Measurements from ENCODE around the gene IFRD1.
A peak's percentile ranks its signal among the peaks of the same experiment; 100 is the strongest.

The IFRD1 gene

DNA sequence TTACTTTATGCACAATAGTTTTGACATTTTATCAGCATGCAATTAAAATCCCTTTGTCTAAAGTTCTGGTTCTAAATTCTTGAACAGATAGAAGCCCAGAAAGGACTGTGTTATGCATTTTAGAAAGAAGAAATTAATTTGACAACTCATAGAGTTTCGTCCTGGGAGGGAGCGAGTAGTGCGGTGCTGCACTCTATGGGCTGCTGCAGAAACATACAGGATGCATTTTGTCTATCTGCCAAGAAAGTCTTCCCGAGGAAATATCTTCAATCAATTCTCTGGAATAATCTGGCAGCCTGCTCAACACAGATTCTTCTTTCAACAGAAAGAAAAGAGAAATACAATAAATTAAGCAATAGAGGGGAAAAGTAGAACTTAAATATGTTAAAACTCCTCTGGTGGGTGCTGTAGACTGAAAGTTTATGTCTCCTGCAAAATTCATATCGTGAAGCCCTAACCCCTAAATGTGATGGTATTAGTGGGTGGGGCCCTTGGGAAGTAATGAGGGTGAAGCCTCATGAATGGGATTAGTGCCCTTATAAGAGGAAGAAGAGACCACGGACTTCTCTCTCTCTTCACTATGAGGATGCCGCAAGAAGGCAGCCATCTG lies 39.0 kb upstream of the IFRD1 start:
- no peaks in the 10 kb centered on the region for H3K36me3 Mint-ChIP-seq (ENCODE audit: low read depth)
- no peaks in the 10 kb centered on the region for H3K9me3 Mint-ChIP-seq
- no peak overlapping the region for H3K4me3 Mint-ChIP-seq
- TF ChIP-seq, protein P1, sequence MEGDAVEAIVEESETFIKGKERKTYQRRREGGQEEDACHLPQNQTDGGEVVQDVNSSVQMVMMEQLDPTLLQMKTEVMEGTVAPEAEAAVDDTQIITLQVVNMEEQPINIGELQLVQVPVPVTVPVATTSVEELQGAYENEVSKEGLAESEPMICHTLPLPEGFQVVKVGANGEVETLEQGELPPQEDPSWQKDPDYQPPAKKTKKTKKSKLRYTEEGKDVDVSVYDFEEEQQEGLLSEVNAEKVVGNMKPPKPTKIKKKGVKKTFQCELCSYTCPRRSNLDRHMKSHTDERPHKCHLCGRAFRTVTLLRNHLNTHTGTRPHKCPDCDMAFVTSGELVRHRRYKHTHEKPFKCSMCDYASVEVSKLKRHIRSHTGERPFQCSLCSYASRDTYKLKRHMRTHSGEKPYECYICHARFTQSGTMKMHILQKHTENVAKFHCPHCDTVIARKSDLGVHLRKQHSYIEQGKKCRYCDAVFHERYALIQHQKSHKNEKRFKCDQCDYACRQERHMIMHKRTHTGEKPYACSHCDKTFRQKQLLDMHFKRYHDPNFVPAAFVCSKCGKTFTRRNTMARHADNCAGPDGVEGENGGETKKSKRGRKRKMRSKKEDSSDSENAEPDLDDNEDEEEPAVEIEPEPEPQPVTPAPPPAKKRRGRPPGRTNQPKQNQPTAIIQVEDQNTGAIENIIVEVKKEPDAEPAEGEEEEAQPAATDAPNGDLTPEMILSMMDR (IDR thresholded peaks at IDR 0.05; ENCODE audit: unreplicated experiment in 3 of 3), result peak; percentile 68 to 79 (median 76)
- peak overlapping the region in 1 of 3 experiments; percentile 15 for H3K27ac Mint-ChIP-seq
- peaks cover 22% of the 10 kb centered on the region for H3K4me1 Mint-ChIP-seq
- H3K27me3 Mint-ChIP-seq (ENCODE audit: low read depth), result peaks cover 10% of the 10 kb centered on the region

GRCh38 chr7:112414855-112415490 lies 35.3 kb upstream of the IFRD1 start:
- TF ChIP-seq, protein P1 (IDR thresholded peaks at IDR 0.05; ENCODE audit: unreplicated experiment in 3 of 3), result peak; percentile 52 to 59 (median 55)
- no peak overlapping the region for H3K4me3 Mint-ChIP-seq
- peaks cover 16% of the 10 kb centered on the region for H3K4me1 Mint-ChIP-seq
- H3K27me3 Mint-ChIP-seq (ENCODE audit: low read depth), result no peaks in the 10 kb centered on the region
- peaks cover 4% of the 10 kb centered on the region for H3K36me3 Mint-ChIP-seq (ENCODE audit: low read depth)
- peaks cover 7% of the 10 kb centered on the region for H3K9me3 Mint-ChIP-seq
- no peak overlapping the region for H3K27ac Mint-ChIP-seq

GRCh38 chr7:112416127-112416526 lies 34.1 kb upstream of the IFRD1 start:
- peaks cover 4% of the 10 kb centered on the region for H3K36me3 Mint-ChIP-seq (ENCODE audit: low read depth)
- H3K9me3 Mint-ChIP-seq, result peaks cover 7% of the 10 kb centered on the region
- TF ChIP-seq, protein P1 (IDR thresholded peaks at IDR 0.05; ENCODE audit: unreplicated experiment in 3 of 3), result no peak
- no peaks in the 10 kb centered on the region for H3K27me3 Mint-ChIP-seq (ENCODE audit: low read depth)
- H3K4me3 Mint-ChIP-seq, result no peak overlapping the region
- H3K4me1 Mint-ChIP-seq, result peaks cover 12% of the 10 kb centered on the region
- H3K27ac Mint-ChIP-seq, result no peak overlapping the region

DNA sequence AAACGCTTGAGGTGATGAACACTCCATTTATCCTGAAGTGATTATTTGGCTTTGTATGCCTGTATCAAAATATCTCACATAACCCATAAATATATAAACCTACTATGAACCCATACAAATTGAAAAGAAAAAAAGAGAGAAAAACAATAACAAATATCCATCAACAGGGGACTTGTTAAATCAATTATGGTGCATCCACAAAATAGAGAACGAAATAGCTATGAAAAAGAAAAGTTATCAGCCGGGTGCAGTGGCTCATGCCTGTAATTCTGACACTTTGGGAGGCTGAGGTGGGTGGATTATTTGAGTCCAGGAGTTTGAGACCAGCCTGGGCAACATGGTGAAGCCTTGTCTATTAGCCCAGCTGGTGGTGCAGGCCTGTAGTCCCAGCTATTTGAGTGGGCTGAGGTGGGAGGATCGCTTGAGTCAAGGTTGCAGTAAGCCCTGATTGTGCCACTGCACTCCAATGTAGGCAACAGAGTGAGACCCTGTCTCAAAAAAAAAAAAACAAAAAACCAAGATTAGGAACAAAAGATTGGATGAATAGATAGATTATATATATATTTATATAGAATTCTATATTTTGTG lies 30.6 kb upstream of the IFRD1 start:
- Mint-ChIP-seq H3K36me3 (ENCODE audit: low read depth) (peaks cover 4% of the 10 kb centered on the region), H3K27me3 (ENCODE audit: low read depth) (no peaks in the 10 kb centered on the region), H3K9me3 (peaks cover 7% of the 10 kb centered on the region), H3K4me3 (no peak overlapping the region), H3K27ac (peak overlapping the region in 1 of 3 experiments; percentile 56), H3K4me1 (peaks cover 16% of the 10 kb centered on the region)
- TF ChIP-seq, protein P1 (IDR thresholded peaks at IDR 0.05; ENCODE audit: unreplicated experiment in 3 of 3), result no peak

DNA sequence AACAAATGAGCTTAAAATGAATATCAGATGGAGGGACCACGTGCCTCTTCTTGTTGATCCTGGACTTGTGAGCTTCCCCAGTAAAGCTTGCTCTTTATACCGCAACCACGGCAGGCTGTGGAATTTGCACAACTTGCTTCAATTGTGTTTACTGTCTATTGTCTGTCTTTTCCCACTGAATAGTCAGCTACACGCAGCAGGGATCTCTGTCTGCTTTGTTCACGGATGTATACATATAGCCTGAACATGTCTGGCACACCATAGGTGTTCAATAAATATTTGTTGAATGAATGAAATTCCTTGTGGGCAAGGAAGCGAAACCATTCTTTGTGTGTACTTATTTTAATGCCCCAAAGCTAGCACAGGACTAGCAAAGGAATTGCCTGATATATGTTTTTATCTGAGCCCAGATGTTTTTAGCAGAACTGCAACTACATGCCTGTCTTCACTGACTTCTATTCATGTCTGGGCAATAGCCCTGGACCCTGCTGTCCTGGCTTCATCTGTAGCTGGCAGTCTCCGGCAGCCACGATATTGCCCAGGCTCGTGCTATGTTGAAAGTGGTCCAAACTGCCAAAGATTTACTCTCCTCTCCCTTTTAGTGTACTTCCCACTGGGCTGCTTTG lies 29.9 kb upstream of the IFRD1 start:
- peak overlapping the region; percentile 0 to 18 (median 6) for H3K27ac Mint-ChIP-seq
- peaks cover 4% of the 10 kb centered on the region for H3K36me3 Mint-ChIP-seq (ENCODE audit: low read depth)
- H3K9me3 Mint-ChIP-seq, result peaks cover 7% of the 10 kb centered on the region
- no peaks in the 10 kb centered on the region for H3K27me3 Mint-ChIP-seq (ENCODE audit: low read depth)
- no peak overlapping the region for H3K4me3 Mint-ChIP-seq
- TF ChIP-seq, protein P1 (IDR thresholded peaks at IDR 0.05; ENCODE audit: unreplicated experiment in 3 of 3), result no peak
- H3K4me1 Mint-ChIP-seq, result peaks cover 16% of the 10 kb centered on the region
